ENCODE data around the gene ZNF501.

DNA sequence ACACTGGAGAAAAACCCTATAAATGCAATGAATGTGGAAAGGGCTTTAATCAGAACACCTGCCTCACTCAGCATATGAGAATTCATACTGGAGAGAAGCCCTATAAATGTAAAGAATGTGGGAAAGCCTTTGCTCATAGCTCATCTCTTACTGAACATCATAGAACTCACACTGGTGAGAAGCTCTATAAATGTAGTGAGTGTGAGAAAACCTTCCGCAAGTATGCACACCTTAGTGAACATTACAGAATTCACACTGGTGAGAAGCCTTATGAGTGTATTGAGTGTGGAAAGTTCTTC lies 7.4 kb upstream of the ZNF501 start:
- TF ChIP-seq CTCF (IDR thresholded peaks at IDR 0.05) (no peak), POLR2A (IDR thresholded peaks at IDR 0.05) (no peak)
